HEK293T (cell line): ENCODE measurements around the gene NPDC1.
"Not testable (repeated sequence)": the region's sequence is repeated elsewhere in the genome, so short reads cannot be mapped to it uniquely, and the experiment has no call there.

ENCODE experiments used
- CTCF ChIA-PET: fragments of 350-600 bp; formaldehyde crosslinking; extraction: SDS; loops from one replicate; lab custom pipeline; 2021; ENCODE audit warnings: antibody characterized with exemption, inconsistent platforms; lab: Yijun Ruan, JAX
- POLR2A ChIA-PET: fragments of 350-600 bp; formaldehyde crosslinking; extraction: SDS; loops from one replicate; lab custom pipeline; 2020; ENCODE audit warnings: antibody characterized with exemption, inconsistent platforms; lab: Yijun Ruan, JAX
- DNase-seq: peaks from one replicate; pipeline ENCODE4 v3.0.0; 2012; ENCODE audit warnings: mixed read lengths; ENCODE audit errors: extremely low spot score
- ARNT ChIP-seq: fragments of 450-650 bp; IDR thresholded peaks from 2 replicates; pipeline ENCODE4 v1.6.1; 2017; ENCODE audit warnings: mild to moderate bottlenecking
- BHLHE40 ChIP-seq: fragments of 450-650 bp; IDR thresholded peaks from 2 replicates; pipeline ENCODE4 v1.6.1; 2016; ENCODE audit warnings: mild to moderate bottlenecking, moderate library complexity, borderline replicate concordance
- CTBP1 ChIP-seq: fragments of 450-650 bp; IDR thresholded peaks from 2 replicates; pipeline ENCODE4 v1.6.1; 2016; ENCODE audit warnings: borderline replicate concordance
- ELF4 ChIP-seq: fragments of 450-650 bp; IDR thresholded peaks from 2 replicates; pipeline ENCODE4 v1.6.1; 2017; ENCODE audit warnings: antibody characterized with exemption
- FOXA1 ChIP-seq: fragments of 450-650 bp; IDR thresholded peaks from 2 replicates; pipeline ENCODE4 v1.6.1; 2016; ENCODE audit warnings: mild to moderate bottlenecking
- FOXK2 ChIP-seq: fragments of 450-650 bp; IDR thresholded peaks from 2 replicates; pipeline ENCODE4 v1.6.1; 2016; ENCODE audit warnings: mild to moderate bottlenecking
- FOXM1 ChIP-seq: fragments of 450-650 bp; IDR thresholded peaks from 2 replicates; pipeline ENCODE4 v1.6.1; 2017; ENCODE audit warnings: mild to moderate bottlenecking, borderline replicate concordance
- HDGF ChIP-seq: fragments of 450-650 bp; IDR thresholded peaks from 2 replicates; pipeline ENCODE4 v1.6.1; 2017; ENCODE audit warnings: antibody characterized with exemption, borderline replicate concordance
- L3MBTL2 ChIP-seq: fragments of 450-650 bp; conservative IDR thresholded peaks from 2 replicates; pipeline ENCODE4 v1.6.1; 2016; ENCODE audit warnings: mild to moderate bottlenecking
- LEF1 ChIP-seq: fragments of 450-650 bp; IDR thresholded peaks from 2 replicates; pipeline ENCODE4 v1.6.1; 2017; ENCODE audit warnings: mild to moderate bottlenecking, borderline replicate concordance
- NFRKB ChIP-seq: fragments of 450-650 bp; IDR thresholded peaks from 2 replicates; pipeline ENCODE4 v1.6.1; 2016; ENCODE audit warnings: mild to moderate bottlenecking, moderate library complexity
- PKNOX1 ChIP-seq: fragments of 450-650 bp; IDR thresholded peaks from 2 replicates; pipeline ENCODE4 v1.6.1; 2016
- SP1 ChIP-seq: fragments of 450-650 bp; IDR thresholded peaks from 2 replicates; pipeline ENCODE4 v1.6.1; 2017
- SUZ12 ChIP-seq: fragments of 450-650 bp; IDR thresholded peaks from 2 replicates; pipeline ENCODE4 v1.6.1; 2016; ENCODE audit warnings: mild to moderate bottlenecking
- TARDBP ChIP-seq: fragments of 450-650 bp; IDR thresholded peaks from 2 replicates; pipeline ENCODE4 v1.6.1; 2016
- ZNF384 ChIP-seq: fragments of 450-650 bp; IDR thresholded peaks from 2 replicates; pipeline ENCODE4 v1.6.1; 2016

The NPDC1 gene

GRCh38 chr9:137065336-137065967, 19.5 kb upstream of the NPDC1 start:
- DNase-seq = no peak
- TF ChIP-seq HDGF = no peak
- no peak for TF ChIP-seq PKNOX1
- POLR2A ChIA-PET = no interaction called here
- CTCF ChIA-PET = interaction anchor here (0.6 to 1.2 kb wide), 3 partner anchors 28 to 188 kb away, joined by 3 to 4 read pairs (median 3); no protein-coding TSS in a partner anchor

GRCh38 chr9:137064880-137065164, 18.8 kb upstream of the NPDC1 start:
- ChIA-PET CTCF (interaction anchor here (0.6 to 1.2 kb wide), 3 partner anchors 12 to 187 kb away, joined by 3 to 5 read pairs (median 4); partner anchors contain the start of gene UAP1L1), POLR2A (no interaction called here)
- TF ChIP-seq BHLHE40 (no peak), ZNF384 (no peak), FOXK2 (no peak)
- no peak for DNase-seq

GRCh38 chr9:137064027-137064879, 18.3 kb upstream of the NPDC1 start:
- peak; percentile 82 for DNase-seq
- ChIA-PET CTCF (interaction anchor here (0.6 to 1.2 kb wide), 12 partner anchors 8 to 276 kb away, joined by 3 to 9 read pairs (median 4); partner anchors contain the start of genes MAN1B1, NPDC1 and UAP1L1), POLR2A (interaction anchor here (0.9 kb wide), 1 partner anchor 15 kb away, joined by 5 read pairs; no protein-coding TSS in a partner anchor)
- TF ChIP-seq FOXA1 (no peak), FOXM1 (no peak), L3MBTL2 (no peak), CTBP1 (no peak), PKNOX1 (no peak), LEF1 (no peak), HDGF (no peak), BHLHE40 (no peak), FOXK2 (no peak), SUZ12 (no peak), ELF4 (no peak), NFRKB (no peak), ZNF384 (no peak), ARNT (no peak), TARDBP (no peak), SP1 (no peak)

- POLR2A ChIA-PET = interaction anchor here (0.9 kb wide), 1 partner anchor 15 kb away, joined by 5 read pairs; no protein-coding TSS in a partner anchor
- no peak for DNase-seq
- CTCF ChIA-PET = interaction anchor here (0.6 to 1.2 kb wide), 12 partner anchors 8 to 275 kb away, joined by 3 to 9 read pairs (median 4); partner anchors contain the start of genes MAN1B1, NPDC1 and UAP1L1
- TF ChIP-seq NFRKB (no peak), ELF4 (no peak), FOXK2 (no peak), L3MBTL2 (no peak), FOXM1 (no peak), LEF1 (no peak), PKNOX1 (no peak), ZNF384 (no peak), SP1 (no peak), CTBP1 (no peak)
Observed at GRCh38 chr9:137063311-137064026, 17.5 kb upstream of the NPDC1 start.

GRCh38 chr9:137062798-137063197, 16.8 kb upstream of the NPDC1 start:
- DNase-seq, CTCF ChIA-PET, POLR2A ChIA-PET: not testable (repeated sequence)

GRCh38 chr9:137062384-137062783, 16.4 kb upstream of the NPDC1 start:
- DNase-seq = no peak
- no peak for TF ChIP-seq ARNT
- TF ChIP-seq TARDBP = no peak
- TF ChIP-seq FOXM1 = no peak
- TF ChIP-seq SP1 = no peak
- no peak for TF ChIP-seq PKNOX1
- TF ChIP-seq SUZ12 = no peak
- no peak for TF ChIP-seq ZNF384
- no peak for TF ChIP-seq ELF4
- TF ChIP-seq FOXK2 = no peak
- no peak for TF ChIP-seq L3MBTL2
- TF ChIP-seq HDGF = no peak
- no peak for TF ChIP-seq NFRKB
- TF ChIP-seq LEF1 = no peak
- TF ChIP-seq BHLHE40 = no peak
- no peak for TF ChIP-seq CTBP1
- TF ChIP-seq FOXA1 = no peak
- ChIA-PET POLR2A (no interaction called here), CTCF (no interaction called here)
